HepG2 (cell line): ENCODE results near the gene CELF2. TPM values are rescaled to one million over a fixed set of nuclear protein-coding genes. Genes with fewer than 3 reads are reported as not detected.

ENCODE experiments used
- ATAC-seq: fragments of 200-7000 bp; cut with Tn5 transposase; 3 replicates; pipeline ENCODE4 v1.9.1; 2020; ENCODE audit warnings: mild to moderate bottlenecking, moderate library complexity
- BruUV-seq: library from RNA; stranded (reverse); fragments of 400-500 nt; replicated peaks from 2 replicates; lab custom pipeline; 2021; lab: Mats Ljungman, UMichigan
- CTCF ChIA-PET: fragments of 300-600 bp; formaldehyde crosslinking; extraction: SDS; loops from one replicate; lab custom pipeline; 2021; ENCODE audit warnings: low total read pairs, inconsistent platforms, low intra/inter-chr PET ratio; lab: Yijun Ruan, JAX
- POLR2A ChIA-PET: fragments of 350-600 bp; sonication (Branson Sonifier 250); formaldehyde crosslinking; loops from one replicate; lab custom pipeline; 2020; ENCODE audit warnings: antibody characterized with exemption, inconsistent platforms; lab: Yijun Ruan, JAX
- DNase-seq: peaks from one replicate; pipeline ENCODE4 v3.0.0-alpha.2; 2015; ENCODE audit warnings: low spot score
- FAIRE-seq: peaks from 3 replicates; lab custom pipeline; 2011; peaks lifted over from hg19 to GRCh38; lab: Jason Lieb, UNC
- H2AFZ ChIP-seq: one replicate; pipeline ENCODE4 v1.6.1; 2011; ENCODE audit warnings: low read length, inconsistent platforms
- H3K27ac ChIP-seq: fragments of 300-600 bp; 3 replicates; pipeline ENCODE4 v1.8.0; 2011; ENCODE audit warnings: mixed run types, mild to moderate bottlenecking, mixed read lengths, low read length, inconsistent platforms; ENCODE audit not compliant: insufficient read depth; ENCODE audit errors: extremely low read length
- H3K27me3 ChIP-seq, 2 experiments: fragments of 200-600 bp in 1 of 2; 2 replicates in 1 of 2; 3 replicates in 1 of 2; pipeline versions ENCODE4 v1.6.0 to v1.8.0; 2011; ENCODE audit warnings: low read length in 2 of 2, mild to moderate bottlenecking in 2 of 2, moderate library complexity in 2 of 2, inconsistent platforms in 1 of 2; ENCODE audit not compliant: insufficient read depth in 2 of 2, control insufficient read depth in 1 of 2
- H3K36me3 ChIP-seq, 2 experiments: fragments of 200-600 bp in 1 of 2; replicated peaks in 1 of 2; 2 replicates in 1 of 2; 3 replicates in 1 of 2; pipeline versions ENCODE4 v1.5.1 to v1.8.0; 2011; ENCODE audit warnings: low read length in 2 of 2, inconsistent platforms in 1 of 2; ENCODE audit not compliant: insufficient read depth in 2 of 2, control insufficient read depth in 1 of 2
- H3K4me1 ChIP-seq: 2 replicates; pipeline ENCODE4 v1.5.1; 2012; ENCODE audit warnings: low read length, inconsistent platforms; ENCODE audit not compliant: insufficient read depth
- H3K4me2 ChIP-seq: 2 replicates; pipeline ENCODE4 v1.6.0; 2011; ENCODE audit warnings: low read depth, low read length, inconsistent platforms
- H3K4me3 ChIP-seq, 3 experiments: fragments of 200-600 bp in 1 of 3; sonication (generic), shearing (Covaris generic) in 1 of 3; replicated peaks in 1 of 3; 2 replicates each; pipeline ENCODE4 v1.5.1; 2011 to 2016; ENCODE audit warnings: low read length in 3 of 3, inconsistent platforms in 2 of 3, low read depth in 2 of 3, mild to moderate bottlenecking in 2 of 3, control low read depth in 1 of 3, mixed read lengths in 1 of 3; ENCODE audit not compliant: insufficient read depth in 1 of 3
- H3K79me2 ChIP-seq: one replicate; pipeline ENCODE4 v1.6.1; 2011; ENCODE audit warnings: low read length, inconsistent platforms; ENCODE audit not compliant: insufficient read depth
- H3K9ac ChIP-seq: 2 replicates; pipeline ENCODE4 v1.6.0; 2011; ENCODE audit warnings: mild to moderate bottlenecking, low read depth, low read length, inconsistent platforms; ENCODE audit not compliant: insufficient read depth
- H3K9me3 ChIP-seq: 2 replicates; pipeline ENCODE4 v1.5.1; 2012; ENCODE audit warnings: mild to moderate bottlenecking, low read length
- H4K20me1 ChIP-seq: 2 replicates; pipeline ENCODE4 v1.6.0; 2011; ENCODE audit warnings: inconsistent platforms, mild to moderate bottlenecking, low read length, moderate library complexity; ENCODE audit not compliant: insufficient read depth
- EED ChIP-seq: sonication (generic); formaldehyde crosslinking; IDR thresholded peaks from 2 replicates; pipeline ENCODE4 v1.5.0; 2020; ENCODE audit warnings: mild to moderate bottlenecking, missing genetic modification reagents
- FOSL1 ChIP-seq: sonication (generic); formaldehyde crosslinking; IDR thresholded peaks from 2 replicates; pipeline ENCODE4 v1.9.0; 2021; ENCODE audit warnings: missing genetic modification reagents, borderline replicate concordance
- GTF3A ChIP-seq: sonication (generic); formaldehyde crosslinking; conservative IDR thresholded peaks from 2 replicates; pipeline ENCODE4 v1.4.0; 2020; ENCODE audit warnings: mild to moderate bottlenecking, missing genetic modification reagents
- PREB ChIP-seq: sonication (generic); formaldehyde crosslinking; IDR thresholded peaks from 2 replicates; pipeline ENCODE4 v1.4.0; 2020; ENCODE audit warnings: missing genetic modification reagents
- SUZ12 ChIP-seq: fragments of 150-350 bp; IDR thresholded peaks from 2 replicates; pipeline ENCODE4 v1.6.1; 2014; ENCODE audit warnings: low read depth, low read length
- ZBTB1 ChIP-seq: sonication (generic); formaldehyde crosslinking; IDR thresholded peaks from 2 replicates; pipeline ENCODE4 v1.4.0; 2020; ENCODE audit warnings: missing genetic modification reagents, borderline replicate concordance
- ZBTB33 ChIP-seq: sonication (generic); formaldehyde crosslinking; IDR thresholded peaks from 2 replicates; pipeline ENCODE4 v1.4.0; 2020; ENCODE audit warnings: missing genetic modification reagents
- ZBTB4 ChIP-seq: sonication (generic); formaldehyde crosslinking; IDR thresholded peaks from 2 replicates; pipeline ENCODE4 v1.4.0; 2020; ENCODE audit warnings: missing genetic modification reagents, mild to moderate bottlenecking, borderline replicate concordance
- ZFAT ChIP-seq: sonication (generic); formaldehyde crosslinking; conservative IDR thresholded peaks from 2 replicates; pipeline ENCODE4 v1.8.1; 2023; ENCODE audit warnings: missing genetic modification reagents, inconsistent platforms
- ZKSCAN1 ChIP-seq: fragments of 150-350 bp; IDR thresholded peaks from 2 replicates; pipeline ENCODE4 v1.6.1; 2014; ENCODE audit warnings: low read length
- ZNF17 ChIP-seq: sonication (generic); formaldehyde crosslinking; IDR thresholded peaks from 2 replicates; pipeline ENCODE4 v1.5.0; 2020; ENCODE audit warnings: mild to moderate bottlenecking, missing genetic modification reagents
- ZNF280B ChIP-seq: sonication (generic); formaldehyde crosslinking; IDR thresholded peaks from 2 replicates; pipeline ENCODE4 v1.5.0; 2020; ENCODE audit warnings: missing genetic modification reagents, mild to moderate bottlenecking, borderline replicate concordance
- ZNF282 ChIP-seq: fragments of 450-650 bp; IDR thresholded peaks from 2 replicates; pipeline ENCODE4 v1.6.1; 2018; ENCODE audit not compliant: partially characterized antibody
- ZNF484 ChIP-seq: sonication (generic); formaldehyde crosslinking; IDR thresholded peaks from 2 replicates; pipeline ENCODE4 v1.5.1; 2020; ENCODE audit warnings: mild to moderate bottlenecking, low read depth, missing genetic modification reagents, borderline replicate concordance
- ZNF605 ChIP-seq: sonication (generic); formaldehyde crosslinking; IDR thresholded peaks from 2 replicates; pipeline ENCODE4 v1.8.0; 2022; ENCODE audit warnings: mild to moderate bottlenecking, missing genetic modification reagents
- ZNF607 ChIP-seq: sonication (generic); formaldehyde crosslinking; IDR thresholded peaks from 2 replicates; pipeline ENCODE4 v1.5.1; 2020; ENCODE audit warnings: missing genetic modification reagents, mild to moderate bottlenecking, borderline replicate concordance
- ZNF619 ChIP-seq: sonication (generic); formaldehyde crosslinking; IDR thresholded peaks from 2 replicates; pipeline ENCODE4 v1.4.0; 2020; ENCODE audit warnings: mild to moderate bottlenecking, missing genetic modification reagents
- WGBS: methylation state at CpG from one replicate; pipeline ENCODE4 v1.1.6; 2017; ENCODE audit warnings: low lambda C conversion rate; 5-methylcytosine and 5-hydroxymethylcytosine counted together
- in situ Hi-C: cut with HindIII; loops from 2 replicates; pipeline ENCODE4 v1.10.0; 2017; ENCODE audit warnings: low pct_unique_long_range_greater_than_20kb; ENCODE audit not compliant: extremely low pct_ligation_motif_present
- intact Hi-C: fragments of 100-400 bp; cut with micrococcal nuclease; formaldehyde crosslinking; loops from one replicate; pipeline ENCODE4 v1.10.0; 2022; ENCODE audit not compliant: unreplicated experiment
- polyA plus RNA-seq, 8 experiments: library from polyadenylated mRNA; depleted of rRNA in 3 of 8; stranded (reverse) in 7 of 8; unstranded in 1 of 8; fragments of >200 nt; fragmentation: Illumina TruSeq in 4 of 8; extraction: Trizol in 4 of 8; gene quantifications; 2 replicates each; pipeline versions ENCODE4 v1.2.1 to v1.2.3, GENCODE V29; 2011 to 2016; ENCODE audit warnings: low read depth in 4 of 8, missing spikeins in 1 of 8, mixed read lengths in 1 of 8; ENCODE audit not compliant: insufficient read depth in 1 of 8
- total RNA-seq, 5 experiments: library from RNA; depleted of rRNA; stranded (reverse); fragments of >200 nt; fragmentation: Illumina TruSeq; extraction: Trizol; gene quantifications; 2 replicates each; pipeline ENCODE4 v1.2.3, GENCODE V29; 2016; ENCODE audit warnings: low read depth in 1 of 5

The CELF2 gene
- total and polyA plus RNA-seq, 2 of the 13 experiments (the other 11 are each of a cell fraction or from before 2014, with no cell fraction given), result not detected

- Histone ChIP-seq H3K4me2 (no peak overlapping the region), H3K9me3 (no peaks in the 10 kb centered on the region), H3K27ac (no peak overlapping the region), H4K20me1 (no peaks in the 10 kb centered on the region), H3K4me1 (no peaks in the 10 kb centered on the region), H3K79me2 (no peaks in the 10 kb centered on the region), H3K9ac (no peak overlapping the region), H3K36me3 (no peaks in the 10 kb centered on the region), H3K27me3 (peaks cover 1 to 18% of the 10 kb centered on the region in 2 experiments; a peak in 3 of 5 replicates), H2AFZ (no peak overlapping the region), H3K4me3 (no peak overlapping the region)
- DNase-seq, result no peak
- POLR2A ChIA-PET, result no interaction called here
- no TSS peak for BruUV-seq
- in situ Hi-C loops (no loop called here), intact Hi-C loops (no loop called here)
- no peak for FAIRE-seq
- ATAC-seq, result no peak
- CTCF ChIA-PET, result no interaction called here
- WGBS, result 13% methylated on average over 6 of the region's 6 CpGs
- TF ChIP-seq GTF3A (CRISPR knock-in tag) (no peak), ZBTB1 (CRISPR knock-in tag) (no peak), EED (CRISPR knock-in tag) (no peak), ZNF17 (CRISPR knock-in tag) (no peak), ZKSCAN1 (no peak), ZNF282 (no peak), ZNF605 (CRISPR knock-in tag) (no peak), ZBTB33 (CRISPR knock-in tag) (no peak), ZFAT (no peak), ZBTB4 (CRISPR knock-in tag) (no peak), SUZ12 (no peak), ZNF484 (CRISPR knock-in tag) (no peak), ZNF619 (CRISPR knock-in tag) (no peak), ZNF607 (CRISPR knock-in tag) (no peak), PREB (no peak), FOSL1 (CRISPR knock-in tag) (no peak), ZNF280B (CRISPR knock-in tag) (no peak)
Observed at GRCh38 chr10:11264296-11265048, 246.8 kb downstream of the CELF2 start.
